Stimulated activated CD4-positive, alpha-beta T cell treated with anti-CD3 and anti-CD28 coated beads, Interleukin-1b, Interleukin-23, amount 100 ng/mL, for 24 hours (primary cell): ENCODE measurements around the gene GLRX2.
"Not testable (repeated sequence)": the region's sequence is repeated elsewhere in the genome, so short reads cannot be mapped to it uniquely, and the experiment has no call there.

Source experiments
- DNase-seq, 4 experiments: peaks; one replicate each; pipeline ENCODE4 v3.0.0-alpha.2; 2020; ENCODE audit warnings: low read depth in 4 of 4, low spot score in 1 of 4

Gene GLRX2, protein sequence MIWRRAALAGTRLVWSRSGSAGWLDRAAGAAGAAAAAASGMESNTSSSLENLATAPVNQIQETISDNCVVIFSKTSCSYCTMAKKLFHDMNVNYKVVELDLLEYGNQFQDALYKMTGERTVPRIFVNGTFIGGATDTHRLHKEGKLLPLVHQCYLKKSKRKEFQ

DNA sequence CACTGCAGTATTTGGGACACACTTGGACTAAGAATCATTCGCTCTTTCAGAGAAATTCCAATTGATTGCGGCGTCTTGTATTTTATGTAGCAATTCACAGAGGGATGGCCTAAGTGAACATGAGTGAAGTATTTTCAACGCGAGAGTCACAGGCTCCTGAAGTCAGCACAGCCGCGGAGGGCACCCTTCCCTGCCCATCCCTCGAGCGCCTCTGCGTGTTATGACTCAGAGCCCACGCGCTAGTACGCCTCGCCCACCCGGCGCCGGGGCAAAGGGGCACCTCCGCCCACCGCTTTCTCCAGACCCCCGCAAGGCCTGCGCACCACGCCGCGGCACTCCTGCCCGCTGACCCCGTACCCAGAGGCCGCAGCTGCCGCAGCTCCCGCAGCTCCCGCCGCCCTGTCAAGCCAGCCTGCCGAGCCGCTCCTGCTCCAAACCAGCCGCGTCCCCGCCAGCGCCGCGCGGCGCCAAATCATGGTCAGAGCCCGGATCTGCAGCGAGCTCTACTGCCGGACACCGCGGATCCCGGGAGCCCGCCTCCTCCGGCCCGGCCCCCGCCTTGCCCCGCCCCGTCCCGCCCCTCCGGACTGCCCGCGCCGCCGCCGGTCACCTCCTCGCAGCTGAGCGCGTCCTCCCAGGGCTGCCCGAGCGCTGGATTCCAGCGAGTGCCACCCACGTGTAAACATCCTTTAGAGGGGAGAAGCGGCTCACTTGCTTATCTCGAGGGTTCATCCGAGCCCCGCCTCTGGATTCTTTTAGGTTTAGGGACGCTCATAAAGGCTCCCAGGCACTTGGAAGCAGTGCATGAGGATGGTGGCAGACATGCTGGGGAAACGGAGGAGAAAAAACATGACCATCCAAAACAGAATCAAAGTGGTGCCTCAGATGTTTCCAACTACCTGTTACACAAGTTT is at the start of gene GLRX2:
GLRX2 (minus strand) TSS at position 508 of the 914 bp plus-strand sequence; CDS start at position 476, 32 bp downstream.
- DNase-seq = peak; percentile 16 to 54 (median 38)

DNA sequence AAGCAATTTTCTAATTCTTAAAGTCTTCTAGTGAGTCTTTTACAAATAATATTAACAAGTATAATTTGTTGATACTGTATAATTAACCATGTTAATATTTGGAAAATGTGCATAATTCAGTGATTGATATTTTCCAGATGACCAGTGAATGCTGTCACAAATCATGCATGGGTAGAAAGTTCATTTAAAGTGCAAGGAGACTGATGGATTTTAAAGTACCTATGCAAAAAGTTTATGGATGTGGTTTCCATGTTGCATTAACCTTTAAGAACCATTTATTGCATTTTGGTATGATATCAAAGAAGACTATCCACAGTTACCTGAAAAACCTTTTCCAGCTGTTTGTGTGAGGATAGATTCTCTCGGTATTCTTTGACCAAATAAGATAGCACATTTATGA is 39.8 kb upstream of the GLRX2 start:
- no peak for DNase-seq

DNA sequence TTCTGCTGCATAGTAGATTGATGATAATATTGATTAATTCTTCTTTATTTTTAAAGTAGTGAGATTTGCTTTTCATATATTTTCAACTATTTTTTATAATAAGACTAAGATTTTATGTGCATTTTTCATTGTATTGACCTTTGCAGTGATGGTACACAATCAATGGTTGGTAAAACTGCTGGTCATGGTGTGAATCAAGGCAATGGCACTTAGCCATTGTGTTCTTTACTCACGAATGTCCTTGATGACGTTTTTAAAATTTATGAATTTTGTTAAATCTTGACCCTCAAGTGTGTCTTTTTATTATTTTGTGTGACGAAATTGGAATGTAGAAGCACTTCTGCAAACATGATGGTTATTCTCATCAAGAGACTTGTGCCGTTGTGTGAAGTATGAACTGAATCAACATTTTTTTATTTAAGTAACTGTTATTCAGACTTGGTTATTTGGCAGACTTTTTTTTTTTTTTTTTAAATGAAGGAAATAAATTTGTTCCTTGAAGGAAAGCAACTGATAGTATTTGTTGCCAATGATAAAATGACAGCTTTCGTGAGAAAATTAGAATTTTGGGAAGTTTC is 39.2 kb upstream of the GLRX2 start:
- no peak for DNase-seq

DNA sequence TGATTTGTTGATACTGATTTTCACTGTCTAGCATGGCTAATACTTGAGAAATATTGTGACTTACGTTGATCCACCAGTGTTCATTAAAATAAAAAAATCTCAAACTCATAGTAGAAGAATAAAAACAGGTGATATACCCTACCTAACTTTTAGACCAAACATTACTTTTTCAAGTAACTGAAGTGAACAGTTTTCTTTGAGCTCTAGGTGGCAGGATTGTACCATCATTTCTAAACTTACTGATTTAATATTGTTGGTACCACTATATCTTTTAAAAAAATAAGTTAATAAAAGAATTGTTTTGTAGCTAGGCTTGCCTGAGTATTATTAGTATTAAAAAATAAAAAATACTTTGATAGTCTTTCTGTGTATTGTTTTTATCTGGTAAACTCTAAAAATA is 38.1 kb upstream of the GLRX2 start:
- no peak for DNase-seq

DNA sequence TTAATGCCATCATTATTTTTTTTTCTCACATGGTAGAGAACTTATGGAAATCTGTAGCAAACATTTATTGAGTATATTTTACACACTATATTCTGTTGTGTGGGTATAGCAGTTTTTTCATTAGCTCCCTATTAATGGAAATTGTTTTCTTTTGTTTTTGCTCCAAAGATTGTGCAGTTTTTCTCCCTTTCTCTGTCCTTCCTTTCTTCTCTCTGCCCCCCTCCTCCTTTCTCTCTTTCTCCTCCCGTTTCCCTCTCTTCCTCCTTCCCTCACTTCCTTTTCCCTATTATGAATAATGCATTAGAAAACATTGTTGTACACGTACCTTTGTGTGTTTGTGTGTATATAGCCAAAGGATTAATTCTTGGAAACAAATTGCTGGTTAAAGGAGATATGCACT is 37.2 kb upstream of the GLRX2 start:
- no peak for DNase-seq

DNA sequence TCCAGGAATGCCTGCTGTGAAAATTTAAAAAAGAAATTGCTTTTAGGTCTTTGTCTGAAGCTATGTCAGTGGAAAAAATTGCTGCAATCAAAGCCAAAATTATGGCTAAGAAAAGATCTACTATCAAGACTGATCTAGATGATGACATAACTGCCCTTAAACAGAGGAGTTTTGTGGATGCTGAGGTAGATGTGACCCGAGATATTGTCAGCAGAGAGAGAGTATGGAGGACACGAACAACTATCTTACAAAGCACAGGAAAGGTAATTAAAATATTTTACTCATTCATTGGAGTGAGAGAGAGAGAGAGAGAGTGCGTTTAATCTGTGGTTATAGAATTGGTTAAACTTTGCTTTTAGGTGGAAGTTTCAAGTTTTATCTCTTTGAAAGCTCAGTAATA is 36.6 kb upstream of the GLRX2 start:
- DNase-seq = no peak

DNA sequence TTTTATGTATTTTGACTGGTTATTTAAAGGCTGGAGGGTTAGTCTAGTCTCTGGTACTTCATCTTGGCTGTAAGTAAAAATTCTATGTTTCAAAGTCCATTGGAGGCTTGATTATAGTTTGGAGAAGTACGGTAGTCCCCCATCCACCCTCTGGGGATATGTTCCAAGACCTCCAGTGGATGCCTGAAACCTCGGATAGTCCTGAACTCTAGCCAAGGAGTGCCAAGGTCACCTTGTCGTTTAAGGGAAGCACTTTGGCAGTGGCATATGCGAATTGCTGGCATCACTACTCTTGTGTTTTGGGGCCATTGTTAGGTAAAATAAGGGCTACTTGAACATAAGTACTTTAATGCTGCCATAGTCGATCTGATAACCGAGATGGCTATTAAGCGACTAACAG is 35.0 kb upstream of the GLRX2 start:
- no peak for DNase-seq

DNA sequence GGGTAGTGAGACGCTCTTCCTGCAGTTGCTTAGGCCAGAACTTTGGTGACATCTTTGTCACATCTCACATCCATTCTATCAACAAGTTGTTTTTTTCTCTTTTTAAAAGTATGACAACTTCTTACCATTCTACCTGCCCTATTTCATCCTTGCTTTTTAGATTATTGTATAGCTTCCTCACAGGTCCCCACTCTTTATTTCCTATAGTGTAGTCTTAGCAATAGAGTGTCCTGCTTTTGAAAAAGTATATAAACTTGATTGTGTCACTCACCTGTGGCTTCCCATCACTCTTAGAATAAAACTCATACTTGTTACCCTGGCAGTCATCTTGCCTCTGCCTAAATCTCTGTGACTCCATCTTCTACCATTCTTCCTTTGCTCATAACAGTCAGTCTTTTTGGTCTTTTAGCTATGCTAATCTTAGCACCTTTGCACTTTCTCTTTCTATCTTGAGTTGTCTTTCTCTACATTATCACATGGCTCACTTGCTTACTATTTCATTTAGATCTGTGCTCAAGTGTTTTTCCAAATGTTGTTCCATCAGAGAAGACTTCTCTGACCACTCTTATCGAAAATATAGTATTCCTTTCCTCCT is 26.1 kb upstream of the GLRX2 start:
- no peak for DNase-seq

DNA sequence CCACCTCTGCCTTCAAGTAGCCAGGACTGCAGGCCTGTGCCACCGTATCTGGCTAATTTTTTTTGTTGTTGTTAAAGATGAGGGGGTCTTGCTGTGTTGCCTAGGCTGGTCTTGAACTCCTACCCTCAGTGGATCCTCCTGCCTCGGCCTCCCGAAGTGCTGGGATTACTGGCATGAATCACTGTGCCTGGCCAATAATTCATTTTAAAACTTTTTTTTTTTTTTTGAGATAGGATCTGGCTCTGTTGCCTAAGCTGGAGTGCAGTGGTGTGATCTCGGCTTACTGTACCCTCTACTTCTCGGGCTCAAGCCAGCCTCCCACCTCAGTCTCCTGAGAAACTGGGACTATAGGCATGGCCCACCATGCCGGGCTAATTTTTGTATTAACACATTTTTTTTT is 20.2 kb upstream of the GLRX2 start:
- no peak for DNase-seq

DNA sequence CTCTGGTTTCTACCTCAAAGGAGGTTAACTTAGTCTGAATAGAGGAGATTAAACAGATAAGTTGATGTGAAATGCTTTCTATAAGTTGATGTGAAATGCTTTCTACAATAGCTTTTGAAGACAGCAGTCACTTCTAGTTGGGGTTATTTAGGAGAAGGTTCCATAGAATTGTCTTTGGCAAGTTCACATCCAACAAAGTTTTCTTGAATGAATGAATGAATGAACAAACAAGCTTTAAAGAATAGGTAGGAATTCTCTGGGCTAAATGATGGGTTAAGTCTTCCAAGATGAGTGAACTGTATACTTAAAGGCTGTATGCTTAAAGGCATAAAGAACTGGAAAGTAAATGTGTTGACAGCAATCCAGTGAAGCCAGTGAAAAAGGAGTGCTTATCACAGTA is 18.5 kb upstream of the GLRX2 start:
- no peak for DNase-seq

DNA sequence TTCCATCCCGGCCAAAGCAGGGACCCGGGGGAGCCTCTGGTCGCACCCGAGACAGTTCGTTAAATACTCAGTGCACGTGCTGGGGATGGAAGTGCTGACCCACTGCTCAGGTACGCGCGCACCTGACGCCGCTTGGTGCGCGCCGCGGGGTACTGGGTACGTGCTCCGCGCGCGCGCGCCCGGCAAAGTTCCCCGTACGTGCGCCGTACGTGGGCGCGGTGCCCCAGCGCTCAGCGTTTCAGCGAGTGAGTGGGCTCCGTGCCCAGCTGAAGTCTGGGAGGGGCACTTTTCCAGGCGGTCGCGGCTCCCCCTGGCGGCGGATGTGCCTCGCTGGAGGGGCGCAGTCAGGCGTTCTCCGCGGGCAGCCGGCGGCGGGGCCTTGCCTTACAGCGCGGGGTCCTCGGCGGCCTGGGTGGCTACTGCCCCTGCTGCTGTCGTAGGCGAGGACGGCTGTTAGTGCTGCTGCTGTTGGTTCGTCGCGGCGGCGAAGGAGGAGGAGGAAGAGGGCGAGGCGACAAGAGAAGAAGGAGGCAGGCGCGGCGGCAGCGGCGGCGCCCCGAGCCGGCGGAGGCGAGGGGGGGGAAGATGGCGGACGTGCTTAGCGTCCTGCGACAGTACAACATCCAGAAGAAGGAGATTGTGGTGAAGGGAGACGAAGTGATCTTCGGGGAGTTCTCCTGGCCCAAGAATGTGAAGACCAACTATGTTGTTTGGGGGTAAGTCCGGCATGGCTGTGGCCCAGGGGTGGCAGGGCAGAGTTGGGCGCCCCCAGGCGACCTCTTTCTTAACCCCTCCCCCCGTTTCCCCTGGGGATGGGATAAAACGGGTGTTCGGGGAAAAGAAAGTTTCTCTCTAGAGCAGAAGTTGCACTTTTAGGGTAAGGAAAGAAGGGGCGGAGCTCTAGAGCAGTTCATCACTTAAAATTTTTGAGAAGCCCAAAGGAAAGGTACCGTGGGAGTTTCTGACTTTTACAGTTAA is 16.7 kb upstream of the GLRX2 start, which contains the start of gene CDC73:
CDC73 (plus strand) TSS at position 416 of the 978 bp plus-strand sequence; CDS start at position 586, 170 bp downstream.
- DNase-seq = peak; percentile 96 to 99 (median 98)

DNA sequence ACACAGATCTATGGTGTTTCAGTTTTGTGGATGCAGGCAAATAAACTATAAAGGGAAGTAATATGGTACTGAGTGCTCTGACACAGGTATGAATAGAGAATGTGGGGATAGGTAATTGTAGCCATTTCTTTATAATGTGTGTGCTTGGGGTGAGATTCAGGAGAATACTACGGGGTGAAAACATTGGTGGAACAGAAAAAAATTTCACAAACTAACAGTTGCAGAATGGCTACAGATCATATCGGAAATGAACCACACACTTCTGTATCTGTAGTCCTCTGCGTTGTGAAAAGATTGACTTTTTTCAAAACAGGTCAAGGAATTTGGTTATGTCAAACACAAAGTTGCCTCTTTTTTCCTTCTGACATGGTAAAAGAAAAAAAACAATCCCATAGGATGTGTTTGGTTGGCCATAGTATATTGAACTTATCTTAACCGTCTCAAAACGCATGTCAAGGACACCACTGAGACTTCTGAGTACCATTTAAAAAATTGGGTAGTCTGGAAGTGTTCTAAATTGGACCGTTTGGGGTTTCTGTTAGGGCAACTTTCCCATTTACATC is 15.5 kb upstream of the GLRX2 start:
- DNase-seq = no peak

DNA sequence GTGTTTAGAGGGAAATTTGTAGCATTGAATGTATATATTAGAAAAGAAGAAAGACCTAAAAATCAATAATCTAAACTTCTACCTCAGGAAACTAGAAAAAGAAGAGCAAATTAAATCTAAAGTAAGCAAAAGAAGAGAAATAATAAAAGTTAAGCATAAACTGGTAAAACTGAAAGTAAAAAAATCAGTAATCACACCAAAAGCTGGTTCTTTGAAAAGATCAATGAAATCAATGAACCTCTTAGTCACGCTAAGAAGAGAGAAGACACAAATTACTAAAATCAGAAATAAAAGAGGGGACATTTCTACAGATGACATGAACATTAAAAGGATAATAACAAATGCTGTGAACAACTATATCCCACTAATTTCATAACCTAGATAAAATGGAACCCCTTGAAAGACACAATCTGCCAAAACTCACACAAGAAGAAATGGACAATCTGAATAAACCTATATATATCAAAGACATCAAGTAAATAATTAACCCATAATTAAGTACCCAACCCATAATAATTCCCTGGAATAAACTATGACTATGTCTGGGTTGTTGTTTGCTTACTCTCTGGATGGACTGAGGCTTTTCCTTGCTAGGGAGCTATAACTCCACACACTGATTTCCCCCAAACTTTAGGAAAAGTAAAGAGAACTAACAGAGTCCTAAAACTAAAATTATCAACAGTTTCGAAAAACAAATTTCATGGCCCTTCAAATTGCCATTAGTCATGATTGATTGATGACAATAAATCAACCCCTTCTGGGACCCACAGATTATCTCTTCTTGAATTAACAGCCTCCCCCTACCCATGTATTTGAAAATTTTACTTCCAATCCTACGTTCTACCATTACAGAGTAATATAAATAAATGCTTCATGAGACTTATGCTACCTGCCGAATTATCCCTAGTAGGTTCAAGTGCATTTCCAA is 13.9 kb upstream of the GLRX2 start:
- no peak for DNase-seq

DNA sequence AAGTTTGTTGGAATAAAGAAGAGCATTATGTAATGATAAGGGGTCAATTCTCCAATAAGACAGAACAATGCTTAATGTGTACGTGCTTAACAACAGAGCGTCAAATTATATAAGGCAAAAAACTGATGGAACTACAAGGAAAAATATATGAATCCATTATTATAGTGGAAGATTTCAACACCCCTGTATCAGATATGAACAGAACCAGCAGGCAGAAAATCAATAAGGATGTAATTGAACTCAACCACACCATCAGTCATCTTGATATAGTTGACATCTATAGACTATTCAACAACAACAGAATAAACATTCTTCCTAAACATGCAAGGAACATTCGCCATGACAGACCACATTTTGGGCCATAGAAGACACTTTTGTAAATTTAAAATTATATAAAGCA is 13.0 kb upstream of the GLRX2 start:
- DNase-seq = no peak

DNA sequence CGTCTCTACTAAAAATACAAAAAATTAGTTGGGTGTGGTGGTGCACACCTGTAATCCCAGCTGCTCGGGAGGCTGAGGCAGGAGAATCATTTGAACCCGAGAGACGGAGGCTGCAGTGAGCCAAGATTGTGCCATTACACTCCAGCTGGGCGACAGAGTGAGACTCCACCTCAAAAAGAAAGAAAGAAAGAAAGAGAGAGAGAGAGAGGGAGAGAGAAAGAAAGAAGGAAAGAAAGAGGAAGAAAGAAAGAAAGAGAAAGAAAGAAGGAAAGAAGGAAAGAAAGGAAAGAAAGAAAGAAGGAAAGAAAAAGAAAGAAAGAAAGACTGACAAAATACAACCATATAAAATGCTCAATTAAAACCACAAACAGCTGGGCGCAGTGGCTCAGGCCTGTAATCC is 12.0 kb upstream of the GLRX2 start:
- DNase-seq = not testable (repeated sequence)

DNA sequence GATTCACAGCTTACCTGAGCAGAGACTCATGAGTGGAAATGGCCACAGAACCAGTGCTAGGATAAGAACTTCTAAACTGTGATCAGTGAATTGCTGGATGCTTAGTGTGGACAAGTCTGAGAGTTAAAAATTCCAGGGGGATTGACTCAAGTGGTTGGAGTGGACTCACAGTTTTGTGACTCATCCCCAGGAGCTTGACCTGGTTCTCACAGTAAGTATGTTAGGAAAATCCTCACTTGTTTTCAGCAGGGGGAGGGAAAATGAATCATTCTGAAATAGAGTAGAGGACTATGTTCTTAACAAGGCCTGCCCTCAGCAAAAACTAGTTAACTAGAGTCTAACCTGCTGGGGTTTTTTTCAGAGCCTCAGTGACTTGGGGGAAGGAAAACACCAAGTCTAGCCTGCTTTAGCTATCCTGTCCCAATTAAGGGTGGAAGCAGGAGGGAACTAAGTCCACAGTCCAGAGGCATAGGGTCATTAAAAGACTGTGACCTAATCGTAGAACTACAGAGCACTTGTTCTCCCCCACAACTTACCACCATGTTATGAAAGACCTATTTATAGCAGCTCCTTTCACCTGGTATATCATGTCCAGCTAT is 10.5 kb upstream of the GLRX2 start:
- DNase-seq = no peak

DNA sequence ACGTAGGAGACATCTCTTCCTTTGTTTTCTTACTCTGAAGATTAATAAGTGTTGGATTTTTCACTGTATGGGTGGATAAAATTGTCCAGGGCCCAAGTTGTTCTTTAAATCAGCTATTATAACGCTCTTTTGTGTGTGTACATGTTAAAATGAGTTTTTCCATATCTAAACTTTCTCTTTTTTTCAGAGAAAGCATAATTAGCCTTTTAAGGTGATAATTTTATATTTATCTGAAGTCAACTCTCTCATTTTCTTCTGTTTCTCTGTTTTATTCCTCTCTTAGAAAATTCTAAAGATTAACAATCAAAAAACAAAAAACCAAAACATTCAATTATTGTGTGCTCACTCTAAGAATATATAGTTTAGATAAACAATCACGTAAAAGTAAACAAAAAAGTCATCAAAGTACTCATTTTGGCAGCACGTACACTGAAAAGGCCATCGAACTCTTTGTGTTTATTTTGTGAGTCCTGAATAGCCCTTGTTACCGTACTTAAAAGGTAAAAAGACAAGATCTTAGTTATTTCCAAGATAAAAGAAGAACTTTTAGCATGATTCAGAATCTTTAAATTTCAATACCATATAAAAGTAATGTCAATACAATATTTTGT is 9.4 kb upstream of the GLRX2 start:
- DNase-seq = no peak

DNA sequence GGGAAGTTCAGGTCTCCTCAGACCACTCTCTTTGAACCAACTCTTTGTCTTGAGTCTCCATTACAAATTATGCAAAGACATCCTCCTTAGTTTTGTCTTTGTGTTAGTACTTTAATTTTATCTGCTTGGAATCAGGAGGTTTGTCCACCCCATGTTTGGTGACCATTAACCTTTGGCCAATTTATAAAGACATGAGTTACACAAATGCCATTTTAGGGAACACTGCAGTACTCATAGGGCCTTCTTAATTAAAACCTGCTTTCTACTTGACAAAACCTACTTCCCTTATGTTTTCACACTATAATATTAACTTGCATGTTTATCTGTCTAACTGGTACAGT is 8.7 kb upstream of the GLRX2 start:
- no peak for DNase-seq
